Measurements from ENCODE around the gene THSD7A. TPM values are rescaled to one million over a fixed set of nuclear protein-coding genes. Genes with fewer than 3 reads are reported as not detected.
A peak's percentile ranks its signal among the peaks of the same experiment; 100 is the strongest.

THSD7A gene
- total and polyA plus RNA-seq, 2 of the 4 experiments (the other 2 are of a cell fraction) = 0.02 to 0.18 TPM

DNA sequence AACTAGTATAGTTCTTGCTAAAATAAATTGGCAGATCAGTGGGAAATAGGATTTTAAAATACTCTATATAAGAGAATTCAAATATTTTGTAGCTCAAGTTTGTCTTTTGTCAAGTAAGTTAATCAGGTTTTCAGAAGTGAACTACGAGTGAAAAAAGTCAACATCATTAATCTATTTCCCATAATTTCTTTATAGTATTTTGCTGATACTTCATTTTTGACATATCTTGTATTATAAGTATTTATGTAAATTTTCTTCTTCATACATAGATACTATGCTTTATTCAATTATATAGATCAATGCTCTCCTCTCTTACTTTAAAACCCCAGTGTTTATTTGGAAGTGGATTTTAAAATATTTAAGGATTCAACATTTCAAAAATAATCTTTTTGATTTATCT lies 360.7 kb downstream of the THSD7A start:
- H2BK20ac ChIP-seq (ENCODE audit: low read depth, low read length) = no peak overlapping the region
- no peak overlapping the region for H2BK5ac ChIP-seq (ENCODE audit: low read depth, low read length, poor library complexity, severe bottlenecking)
- H3K27ac ChIP-seq (ENCODE audit: insufficient read depth, low read length) = no peak overlapping the region
- no peaks in the 10 kb centered on the region for H3K27me3 ChIP-seq (ENCODE audit: control insufficient read depth, insufficient read depth, low read length)
- H3K18ac ChIP-seq (ENCODE audit: low read depth, low read length) = no peak overlapping the region
- no peak for DNase-seq
- H4K5ac ChIP-seq (ENCODE audit: low read depth, low read length) = no peak overlapping the region
- H3K36me3 ChIP-seq (ENCODE audit: control insufficient read depth, insufficient read depth, low read length) = no peaks in the 10 kb centered on the region
- intact Hi-C loops (cut with micrococcal nuclease) = no loop called here
- no peak for ATAC-seq (ENCODE audit: low read depth)
- H2AFZ ChIP-seq (replicated peaks; ENCODE audit: low read length, poor library complexity) = no peak overlapping the region
- H3K9ac ChIP-seq (ENCODE audit: low read depth, low read length) = no peak overlapping the region
- dilution Hi-C loops (cut with HindIII; ENCODE audit: low sequenced_read_pairs, unreplicated experiment) = no loop called here
- H3K4me2 ChIP-seq (ENCODE audit: low read depth, low read length) = no peak overlapping the region
- H3K9me3 ChIP-seq (ENCODE audit: control insufficient read depth, insufficient read depth, low read length) = no peaks in the 10 kb centered on the region
- H4K8ac ChIP-seq (ENCODE audit: low read depth in 2 of 2, low read length in 2 of 2) = no peak overlapping the region
- in situ Hi-C loops (cut with MboI; ENCODE audit: low sequenced_read_pairs) = no loop called here
- H2AK5ac ChIP-seq (ENCODE audit: low read depth, low read length) = no peak overlapping the region
- ChIA-PET CTCF (no interaction called here), POLR2A (ENCODE audit: unreplicated experiment) (no interaction called here)
- H3K9me1 ChIP-seq (ENCODE audit: insufficient read depth, low read length) = no peaks in the 10 kb centered on the region
- no peak overlapping the region for H2AK9ac ChIP-seq (replicated peaks; ENCODE audit: low read depth, low read length, poor library complexity)
- H3K23ac ChIP-seq (ENCODE audit: low read depth, low read length) = no peak overlapping the region
- H3K4me1 ChIP-seq (ENCODE audit: control insufficient read depth, insufficient read depth, low read length) = no peaks in the 10 kb centered on the region
- H3K4ac ChIP-seq (ENCODE audit: low read depth, low read length) = no peak overlapping the region
- WGBS, 2 experiments (ENCODE audit: extremely low coverage in 2 of 2, insufficient read length in 1 of 2) = no CpG with 5 or more reads among the region's 1 CpG
- no peak overlapping the region for H2BK120ac ChIP-seq (ENCODE audit: low read depth, low read length)
- no peak overlapping the region for H3K4me3 ChIP-seq (ENCODE audit: insufficient read depth, low read depth, low read length)
- TF ChIP-seq BHLHE40 (IDR thresholded peaks at IDR 0.05; ENCODE audit: low read depth, low read length) (no peak), SMC3 (IDR thresholded peaks at IDR 0.05; ENCODE audit: low read depth, low read length) (no peak), MAFK (IDR thresholded peaks at IDR 0.05; ENCODE audit: low read depth, low read length) (peak; percentile 41; the same call in 1 of the 2 replicates), CEBPB (IDR thresholded peaks at IDR 0.05; ENCODE audit: low read depth, low read length) (no peak)
- TF ChIP-seq, protein P1, sequence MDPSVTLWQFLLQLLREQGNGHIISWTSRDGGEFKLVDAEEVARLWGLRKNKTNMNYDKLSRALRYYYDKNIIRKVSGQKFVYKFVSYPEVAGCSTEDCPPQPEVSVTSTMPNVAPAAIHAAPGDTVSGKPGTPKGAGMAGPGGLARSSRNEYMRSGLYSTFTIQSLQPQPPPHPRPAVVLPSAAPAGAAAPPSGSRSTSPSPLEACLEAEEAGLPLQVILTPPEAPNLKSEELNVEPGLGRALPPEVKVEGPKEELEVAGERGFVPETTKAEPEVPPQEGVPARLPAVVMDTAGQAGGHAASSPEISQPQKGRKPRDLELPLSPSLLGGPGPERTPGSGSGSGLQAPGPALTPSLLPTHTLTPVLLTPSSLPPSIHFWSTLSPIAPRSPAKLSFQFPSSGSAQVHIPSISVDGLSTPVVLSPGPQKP (IDR thresholded peaks at IDR 0.05; ENCODE audit: borderline replicate concordance, low read depth, low read length) = no peak
- no peak overlapping the region for H3K56ac ChIP-seq (ENCODE audit: extremely low read depth, insufficient read depth, low read length)
- BruUV-seq (replicated peaks) = no TSS peak
- H3K79me1 ChIP-seq (ENCODE audit: low read depth in 1 of 2, low read length in 2 of 2) = no peaks in the 10 kb centered on the region
- H3K14ac ChIP-seq (replicated peaks; ENCODE audit: low read depth, low read length) = no peak overlapping the region
- no peaks in the 10 kb centered on the region for H4K20me1 ChIP-seq (ENCODE audit: insufficient read depth, low read length)
- H4K91ac ChIP-seq (ENCODE audit: insufficient read depth, low read depth, low read length) = no peak overlapping the region
- no peak overlapping the region for H2BK15ac ChIP-seq (ENCODE audit: low read depth, low read length)

All from IMR-90 (cell line).